GM03348 (cell line): ENCODE data around the gene HAS3.

Experiments
- DNase-seq: peaks from one replicate; pipeline ENCODE4 v3.0.0; 2012; ENCODE audit warnings: low spot score

HAS3 gene

GRCh38 chr16:69093974-69094373, 11.5 kb upstream of the HAS3 start:
- DNase-seq: no peak

GRCh38 chr16:69094501-69094900, 11.0 kb upstream of the HAS3 start:
- DNase-seq: no peak

DNA sequence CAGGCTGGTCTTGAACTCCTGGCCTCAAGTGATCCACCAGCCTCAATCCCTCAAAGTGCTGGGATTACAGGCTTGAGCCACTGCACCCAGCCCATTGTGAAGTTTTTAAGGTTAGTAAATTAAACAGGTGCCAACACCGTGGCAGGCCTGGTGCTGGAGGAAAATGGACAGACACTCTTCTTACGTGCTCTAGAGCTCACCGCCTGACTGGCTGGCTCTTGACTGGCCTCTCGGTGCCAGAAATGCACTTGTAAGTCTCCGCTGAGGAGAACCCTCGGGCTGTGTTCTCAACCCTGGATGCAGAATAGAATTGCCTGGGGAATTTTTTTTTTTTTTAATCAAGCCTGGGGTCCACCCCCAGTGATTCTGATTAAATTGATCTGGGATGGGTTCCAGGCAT, 10.3 kb upstream of the HAS3 start:
- no peak for DNase-seq

DNA sequence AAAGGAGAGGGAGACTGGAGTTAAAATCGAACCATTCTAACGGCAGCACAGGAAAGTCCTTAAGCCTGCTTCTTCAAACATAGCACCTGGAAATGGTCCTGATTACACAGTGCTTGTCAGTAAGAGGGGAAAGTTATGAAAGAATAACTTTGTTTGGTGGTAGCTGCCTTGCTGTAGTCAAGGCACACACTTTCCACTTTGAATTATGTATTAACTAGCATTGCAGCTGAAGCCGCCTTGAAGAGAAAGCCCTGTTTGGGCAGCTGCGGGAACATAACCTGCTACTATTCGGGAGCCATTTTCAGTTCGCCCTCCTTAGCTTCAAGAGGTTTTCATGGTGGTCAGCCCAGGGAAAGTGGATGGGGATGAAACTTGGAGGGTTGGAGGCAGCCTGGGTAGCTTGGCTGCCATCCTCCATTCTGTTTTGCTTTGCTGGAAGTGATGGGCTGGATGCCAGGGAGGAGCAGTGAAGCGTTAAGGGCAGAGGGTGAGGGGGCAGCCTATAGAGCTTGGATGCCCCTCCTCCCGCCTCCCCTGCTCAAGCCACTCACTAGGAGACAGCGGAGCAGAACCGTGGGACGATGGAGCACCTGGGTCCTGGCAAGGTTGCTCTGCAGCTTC, 5.3 kb upstream of the HAS3 start:
- DNase-seq: no peak

DNA sequence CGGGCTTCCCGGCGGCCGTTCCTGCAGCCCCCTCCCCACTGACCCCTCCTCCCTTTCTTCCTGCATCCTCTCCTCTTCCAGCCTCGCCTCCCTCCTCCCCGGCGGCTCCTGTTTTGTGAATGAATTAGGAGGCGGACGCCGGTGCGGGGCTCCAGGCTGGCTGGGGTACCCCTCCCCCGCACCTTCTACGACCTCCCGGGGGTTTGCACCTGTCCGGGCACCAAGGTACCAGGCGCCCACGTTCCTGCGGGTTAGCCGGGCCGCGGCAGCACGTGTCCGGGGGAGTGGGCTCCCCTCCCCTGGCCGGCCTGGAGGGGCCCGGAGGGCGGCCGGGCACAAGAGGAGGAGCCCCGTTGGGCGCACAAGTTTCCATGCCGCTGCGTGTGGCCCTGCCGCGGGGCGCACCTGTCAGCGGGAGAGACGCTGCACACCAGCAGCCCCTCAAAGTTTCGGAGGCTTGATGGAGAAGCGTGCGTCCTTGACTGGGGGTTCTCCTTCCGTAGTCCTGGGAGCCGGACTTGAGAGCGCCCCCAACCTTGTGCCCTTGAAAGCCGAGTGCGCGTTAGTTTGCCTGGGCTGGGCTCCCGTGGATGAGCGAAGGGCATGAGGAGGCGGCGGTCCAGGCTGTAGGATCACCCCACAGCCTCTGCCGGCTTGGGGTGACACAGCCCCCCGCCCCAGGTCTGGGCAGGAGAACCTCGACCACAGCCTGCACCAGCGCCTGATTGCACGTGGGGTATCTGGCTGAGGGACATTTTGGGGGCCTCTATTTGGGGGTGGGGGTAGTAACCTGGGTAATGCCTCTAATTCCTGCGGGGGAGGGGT, 1.2 kb downstream of the HAS3 start:
- peak; percentile 33 for DNase-seq

- peak; percentile 62 for DNase-seq
These were observed 2.0 kb downstream of the HAS3 start for GRCh38 chr16:69107316-69107962.

- DNase-seq: no peak
These were observed 2.8 kb downstream of the HAS3 start for GRCh38 chr16:69108064-69108904.

- no peak for DNase-seq
These were observed 3.4 kb downstream of the HAS3 start for GRCh38 chr16:69108905-69109252.

- DNase-seq: no peak
These were observed 4.2 kb downstream of the HAS3 start for GRCh38 chr16:69109486-69110270.

- DNase-seq: no peak
These were observed 5.0 kb downstream of the HAS3 start for GRCh38 chr16:69110406-69110805.

DNA sequence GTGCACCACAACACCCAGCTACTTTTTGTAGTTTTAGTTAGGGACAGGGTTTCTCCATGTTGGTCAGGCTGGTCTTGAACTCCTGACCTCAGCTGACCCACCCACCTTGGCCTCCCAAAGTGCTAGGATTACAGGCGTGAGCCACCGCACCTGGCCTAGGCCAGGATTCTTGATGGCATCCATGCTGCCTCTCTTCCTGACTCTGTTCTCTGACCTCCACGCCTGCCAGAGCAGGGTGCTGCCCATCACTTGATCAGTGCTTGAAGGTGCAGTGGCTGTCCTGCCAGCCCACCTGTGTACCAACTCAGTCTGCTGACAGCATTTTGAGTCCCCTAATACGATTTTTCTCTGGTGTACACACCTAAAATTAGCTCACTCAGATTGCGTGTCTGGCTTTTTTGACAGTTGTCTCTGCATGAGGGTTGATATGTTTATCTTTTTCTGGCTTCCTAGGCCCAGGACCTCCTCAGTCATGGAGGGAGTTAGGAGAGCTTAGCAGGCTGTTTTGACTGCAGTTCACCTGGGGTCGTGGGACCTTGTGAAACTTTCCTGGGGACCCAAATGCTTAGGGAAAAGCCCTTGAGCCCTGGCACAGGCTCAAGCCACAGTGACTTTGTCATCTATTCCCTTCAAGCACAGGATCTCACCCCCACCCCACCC, 5.9 kb downstream of the HAS3 start:
- no peak for DNase-seq

DNA sequence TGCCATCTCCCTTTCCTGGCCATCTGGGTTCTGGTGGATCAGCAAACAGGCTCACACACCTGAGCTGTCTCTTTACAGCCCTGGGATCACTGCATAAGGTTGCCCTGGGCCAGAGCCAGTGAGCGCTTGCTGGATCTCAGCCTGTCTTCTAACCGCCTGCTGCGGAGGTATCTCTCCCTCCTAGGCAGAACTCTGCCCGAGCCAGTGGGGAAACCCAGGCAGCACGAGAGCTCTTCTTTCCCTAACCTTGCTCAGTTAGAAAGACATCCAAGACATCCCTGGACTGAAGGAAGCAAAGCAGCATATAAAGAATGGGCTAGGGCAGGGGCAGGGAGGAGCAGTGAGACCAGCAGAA, 6.4 kb downstream of the HAS3 start:
- DNase-seq: no peak

DNA sequence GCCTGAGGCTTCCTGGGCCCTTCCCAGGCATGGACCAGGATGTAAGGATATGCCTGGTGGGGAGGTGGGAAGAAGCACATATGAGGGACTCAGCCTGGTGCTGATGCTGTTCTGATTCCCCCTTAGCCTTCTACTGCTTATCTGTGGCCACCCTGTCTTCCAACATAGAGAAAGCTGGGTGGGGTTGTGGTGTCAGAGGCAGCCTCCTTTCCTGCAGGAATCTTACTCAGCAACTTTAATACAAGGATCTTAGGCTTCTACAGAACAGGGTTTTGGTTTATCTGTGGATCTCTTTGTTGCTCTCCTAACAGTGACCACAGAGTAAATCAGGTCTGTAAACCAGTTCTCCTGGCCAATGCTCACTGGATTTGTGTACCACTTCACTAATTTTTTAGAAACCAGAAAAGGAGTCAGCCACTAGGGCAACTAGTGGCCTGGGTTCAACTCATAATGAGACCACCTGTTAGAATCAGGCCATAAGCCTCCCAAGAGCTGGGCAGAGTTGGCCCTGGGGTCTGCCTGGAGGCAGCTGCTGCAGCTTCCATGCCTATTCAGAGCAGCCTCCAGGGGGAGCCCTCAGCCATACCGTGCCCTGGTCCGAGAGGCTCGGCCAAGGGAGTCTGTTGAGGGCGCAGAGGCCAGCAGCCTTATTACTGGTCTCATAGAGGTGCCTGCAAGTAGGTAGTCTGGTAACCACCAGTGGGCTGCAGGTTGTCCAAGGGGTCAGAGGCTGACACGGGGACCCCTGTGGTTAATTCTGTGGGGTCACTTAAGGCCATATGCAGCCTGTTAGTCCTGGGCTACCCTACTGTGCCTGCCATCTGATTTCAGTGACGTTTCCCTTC, 7.1 kb downstream of the HAS3 start:
- peak; percentile 80 for DNase-seq

DNA sequence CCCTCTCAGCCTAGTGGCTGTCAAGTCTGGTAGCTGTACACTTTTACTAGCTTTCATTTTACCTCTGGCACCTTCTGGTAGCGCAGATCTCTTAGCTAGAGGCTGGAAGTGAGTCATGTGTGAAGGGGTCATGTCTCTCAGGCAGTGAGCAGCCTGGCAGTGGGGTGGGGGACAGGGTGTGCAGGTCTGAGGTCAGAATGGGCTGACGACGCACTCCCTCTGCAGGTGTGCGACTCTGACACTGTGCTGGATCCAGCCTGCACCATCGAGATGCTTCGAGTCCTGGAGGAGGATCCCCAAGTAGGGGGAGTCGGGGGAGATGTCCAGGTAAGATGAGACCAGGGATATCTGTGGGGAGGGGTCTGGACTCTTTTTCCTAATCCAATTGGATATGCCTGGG, 7.8 kb downstream of the HAS3 start:
- no peak for DNase-seq

GRCh38 chr16:69114346-69114975, 9.0 kb downstream of the HAS3 start:
- no peak for DNase-seq

GRCh38 chr16:69114976-69115355, 9.5 kb downstream of the HAS3 start:
- DNase-seq: no peak

DNA sequence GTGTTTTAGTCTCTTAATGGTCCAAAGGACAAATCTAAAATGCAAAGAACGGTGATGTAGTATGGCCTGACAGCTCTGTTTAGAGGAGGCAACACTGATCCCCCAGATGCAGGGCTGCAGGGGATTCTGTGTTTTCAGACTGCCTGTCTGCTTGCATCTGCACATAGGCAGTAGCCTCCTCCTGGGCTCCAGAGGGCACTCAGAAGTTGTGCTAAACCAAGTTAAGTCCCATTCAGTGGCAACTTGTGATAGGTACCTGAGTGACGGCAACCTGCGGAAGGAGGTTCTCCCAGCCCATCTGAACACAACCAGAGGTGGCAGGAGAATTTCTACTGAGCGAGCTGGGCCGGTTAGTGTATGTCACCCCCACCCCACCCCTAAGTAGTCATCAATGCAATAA, 9.9 kb downstream of the HAS3 start:
- DNase-seq: no peak

DNA sequence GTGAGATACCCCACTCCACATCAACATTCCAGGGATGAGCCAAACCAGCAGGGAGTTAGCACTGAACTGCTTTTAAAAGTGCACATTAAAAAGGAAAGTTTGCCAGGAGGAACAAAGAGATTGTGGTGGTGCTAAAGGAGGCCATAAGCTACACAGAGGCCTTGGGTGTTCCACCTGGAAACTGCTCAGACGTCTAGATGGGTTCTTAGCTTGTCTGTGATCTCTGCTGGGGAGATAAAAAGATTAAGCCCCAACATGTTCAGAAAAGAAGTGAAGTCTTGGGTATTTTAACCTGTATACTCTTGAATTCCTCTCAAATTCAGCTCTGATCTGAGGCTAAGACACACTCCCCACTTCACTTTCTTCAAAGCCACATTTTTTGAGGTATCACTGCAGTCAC, 10.4 kb downstream of the HAS3 start:
- DNase-seq: no peak

DNA sequence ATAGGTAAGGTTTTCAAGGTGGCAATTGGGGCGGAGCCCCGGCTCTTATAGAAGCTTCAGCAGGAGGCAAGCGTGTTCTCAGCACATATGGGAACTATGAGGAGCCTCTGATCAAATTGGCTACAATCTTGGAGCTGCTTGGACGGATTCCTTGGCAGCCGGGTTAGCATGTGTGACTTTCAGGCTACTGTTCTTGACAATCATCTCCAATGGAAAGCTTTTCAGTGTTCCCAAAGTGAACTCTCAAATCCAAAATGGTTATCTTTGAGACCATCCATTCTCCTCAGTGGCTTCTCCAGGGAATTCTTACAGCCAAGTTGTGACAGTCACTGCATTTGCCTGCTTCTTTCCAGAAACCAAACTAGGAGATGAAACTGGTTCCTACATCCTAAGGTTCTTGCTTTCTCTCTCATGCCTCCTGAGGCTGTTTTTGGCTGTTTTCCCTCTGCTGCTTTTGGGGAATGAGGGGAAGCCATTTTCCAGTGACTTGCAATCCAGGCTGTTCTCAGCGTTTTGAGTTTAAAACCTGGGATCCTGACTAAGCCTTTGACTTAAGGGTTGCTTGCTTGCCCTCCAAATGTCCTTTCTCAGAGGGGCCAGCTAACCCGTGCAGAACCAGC, 10.9 kb downstream of the HAS3 start:
- no peak for DNase-seq
